Activated CD8-positive, alpha-beta memory T cell treated with anti-CD3 and anti-CD28 coated beads for 24 hours (primary cell): ENCODE data around the gene CFTR.
"Not testable (repeated sequence)": the region's sequence is repeated elsewhere in the genome, so short reads cannot be mapped to it uniquely, and the experiment has no call there.

Source experiments
- DNase-seq: peaks from one replicate; pipeline ENCODE4 v3.0.0-alpha.2; 2020

CFTR gene

GRCh38 chr7:117698018-117698417, 218.2 kb downstream of the CFTR start:
- no peak for DNase-seq

- DNase-seq = no peak
Observed at GRCh38 chr7:117704063-117704462, 224.2 kb downstream of the CFTR start.

GRCh38 chr7:117705630-117706029, 225.8 kb downstream of the CFTR start:
- no peak for DNase-seq

- DNase-seq = no peak
Observed at GRCh38 chr7:117706210-117706609, 226.4 kb downstream of the CFTR start.

DNA sequence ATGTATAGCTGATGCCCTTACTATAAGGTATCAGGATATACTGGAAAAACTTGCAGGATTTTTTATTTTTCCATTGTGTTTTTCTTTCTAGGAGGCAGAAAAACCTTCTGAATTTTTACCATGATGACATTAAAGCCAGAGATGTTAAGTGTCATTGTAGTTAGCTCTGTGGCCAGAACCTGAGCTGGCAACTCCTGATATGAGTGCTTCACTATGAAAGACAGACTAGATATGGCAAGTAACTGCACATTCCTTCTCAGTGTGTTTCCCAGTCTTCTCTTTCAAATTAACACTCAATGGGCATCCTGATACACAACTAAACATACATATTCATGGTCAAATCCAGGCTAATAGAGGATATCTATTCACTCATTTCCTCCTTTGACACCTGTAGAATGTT, 227.3 kb downstream of the CFTR start:
- no peak for DNase-seq

- DNase-seq = not testable (repeated sequence)
Observed at GRCh38 chr7:117708173-117708572, 228.3 kb downstream of the CFTR start.

- DNase-seq = no peak
Observed at GRCh38 chr7:117711556-117711955, 231.7 kb downstream of the CFTR start.

- no peak for DNase-seq
Observed at GRCh38 chr7:117715784-117716445, 236.1 kb downstream of the CFTR start.

DNA sequence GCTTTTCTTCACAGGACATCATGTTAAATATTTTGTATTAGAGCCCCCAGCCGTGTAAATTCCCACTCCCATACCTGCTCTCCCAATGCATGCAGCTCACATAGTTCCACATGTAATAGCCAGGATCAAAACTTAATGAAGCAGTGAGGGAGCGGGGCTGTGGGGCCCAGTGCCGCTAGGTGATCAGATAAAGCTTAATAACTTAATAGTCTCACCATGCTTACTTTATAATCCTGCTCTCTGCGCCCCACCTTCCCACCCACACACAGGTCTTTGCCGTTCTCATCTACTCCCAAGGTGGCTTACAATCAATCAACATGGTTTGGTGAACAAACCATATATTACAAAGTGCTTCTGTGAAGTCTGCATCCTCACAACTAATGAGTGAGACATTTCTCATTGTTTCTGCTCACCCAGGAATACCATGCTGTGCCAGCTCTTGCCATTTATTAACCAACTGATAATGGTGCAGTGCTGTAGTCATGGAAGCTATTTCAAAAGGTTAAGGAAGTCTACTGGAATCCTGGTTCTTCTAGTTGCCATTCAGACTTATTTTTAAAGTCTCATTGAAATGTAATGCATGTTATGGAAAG, 237.0 kb downstream of the CFTR start:
- DNase-seq = no peak

GRCh38 chr7:117717357-117717756, 237.5 kb downstream of the CFTR start:
- no peak for DNase-seq
